ENCODE data around the gene ST3GAL4. TPM values are rescaled to one million over a fixed set of nuclear protein-coding genes. Genes with fewer than 3 reads are reported as not detected.

Gene ST3GAL4
- total and polyA plus RNA-seq, 10 of the 15 experiments (the other 5 are each of a cell fraction or from before 2014, with no cell fraction given): 3.8 to 8.1 (median 6.5) TPM; not detected in 2

DNA sequence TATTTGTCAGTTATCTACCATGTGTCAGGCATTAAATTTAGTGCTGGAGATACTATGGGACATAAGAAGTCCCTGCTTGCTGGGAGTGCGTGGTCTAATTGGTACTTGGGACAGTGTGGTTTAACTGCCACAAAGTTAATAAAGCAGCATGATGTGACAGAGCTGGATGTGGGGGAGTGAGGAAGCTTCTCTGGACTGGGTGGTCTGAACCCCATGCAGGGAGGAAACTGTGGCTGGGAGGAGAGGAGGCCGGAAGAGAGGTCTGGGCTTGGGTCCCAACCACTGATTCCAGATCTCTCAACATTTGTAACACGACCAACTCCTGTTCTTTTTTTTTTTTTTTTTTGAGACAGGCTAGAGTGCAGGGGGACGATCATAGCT, 37.1 kb downstream of the ST3GAL4 start:
- no peaks in the 10 kb centered on the region for H3K79me2 ChIP-seq (ENCODE audit: control insufficient read depth, insufficient read depth, low read length)
- SMC1A ChIA-PET (ENCODE audit: uncharacterized antibody, unreplicated experiment): interaction anchor here (0.6 to 1.1 kb wide), 3 partner anchors 72 to 82 kb away, joined by 3 to 4 read pairs (median 3); no protein-coding TSS in a partner anchor
- H3K4me1 ChIP-seq (ENCODE audit: control insufficient read depth, insufficient read depth, low read length): peaks cover 9% of the 10 kb centered on the region
- no peak overlapping the region; the same call in 1 of the 2 replicates for H3K4me2 ChIP-seq (ENCODE audit: control insufficient read depth, insufficient read depth)
- no peaks in the 10 kb centered on the region for H3K27me3 ChIP-seq (replicated peaks in 1 of 2; ENCODE audit: control insufficient read depth in 2 of 2, insufficient read depth in 2 of 2, low read length in 1 of 2)
- H3K36me3 ChIP-seq (ENCODE audit: control insufficient read depth in 2 of 2, insufficient read depth in 2 of 2, low read length in 1 of 2): no peaks in the 10 kb centered on the region
- ATAC-seq (no peak), DNase-seq (ENCODE audit: low read depth, low spot score) (no peak), FAIRE-seq (no peak)
- in situ Hi-C loops (cut with MboI): no loop called here
- RAD21 ChIA-PET (ENCODE audit: unreplicated experiment): no interaction called here
- H3K9ac ChIP-seq (ENCODE audit: control insufficient read depth, insufficient read depth, low read length): no peak overlapping the region
- 52% methylated on average over 3 of the region's 4 CpGs for WGBS (ENCODE audit: insufficient coverage, insufficient replicate concordance, low lambda C conversion rate, missing lambda C conversion rate)
- intact Hi-C loops (cut with micrococcal nuclease; ENCODE audit: unreplicated experiment): no loop called here
- CTCF ChIA-PET: interaction anchor here (0.6 to 1.1 kb wide), 3 partner anchors 41 to 87 kb away, joined by 3 read pairs; no protein-coding TSS in a partner anchor
- no peak for TF ChIP-seq RAD21 (IDR thresholded peaks at IDR 0.05; ENCODE audit: insufficient read depth, low read depth, low read length)
- TF ChIP-seq SMC3 (IDR thresholded peaks at IDR 0.05; ENCODE audit: borderline replicate concordance, low read length): no peak
- TF ChIP-seq, protein P1, sequence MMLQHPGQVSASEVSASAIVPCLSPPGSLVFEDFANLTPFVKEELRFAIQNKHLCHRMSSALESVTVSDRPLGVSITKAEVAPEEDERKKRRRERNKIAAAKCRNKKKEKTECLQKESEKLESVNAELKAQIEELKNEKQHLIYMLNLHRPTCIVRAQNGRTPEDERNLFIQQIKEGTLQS (IDR thresholded peaks at IDR 0.05; ENCODE audit: borderline replicate concordance, extremely low read depth, low read depth, low read length): no peak
- TF ChIP-seq, protein P2, sequence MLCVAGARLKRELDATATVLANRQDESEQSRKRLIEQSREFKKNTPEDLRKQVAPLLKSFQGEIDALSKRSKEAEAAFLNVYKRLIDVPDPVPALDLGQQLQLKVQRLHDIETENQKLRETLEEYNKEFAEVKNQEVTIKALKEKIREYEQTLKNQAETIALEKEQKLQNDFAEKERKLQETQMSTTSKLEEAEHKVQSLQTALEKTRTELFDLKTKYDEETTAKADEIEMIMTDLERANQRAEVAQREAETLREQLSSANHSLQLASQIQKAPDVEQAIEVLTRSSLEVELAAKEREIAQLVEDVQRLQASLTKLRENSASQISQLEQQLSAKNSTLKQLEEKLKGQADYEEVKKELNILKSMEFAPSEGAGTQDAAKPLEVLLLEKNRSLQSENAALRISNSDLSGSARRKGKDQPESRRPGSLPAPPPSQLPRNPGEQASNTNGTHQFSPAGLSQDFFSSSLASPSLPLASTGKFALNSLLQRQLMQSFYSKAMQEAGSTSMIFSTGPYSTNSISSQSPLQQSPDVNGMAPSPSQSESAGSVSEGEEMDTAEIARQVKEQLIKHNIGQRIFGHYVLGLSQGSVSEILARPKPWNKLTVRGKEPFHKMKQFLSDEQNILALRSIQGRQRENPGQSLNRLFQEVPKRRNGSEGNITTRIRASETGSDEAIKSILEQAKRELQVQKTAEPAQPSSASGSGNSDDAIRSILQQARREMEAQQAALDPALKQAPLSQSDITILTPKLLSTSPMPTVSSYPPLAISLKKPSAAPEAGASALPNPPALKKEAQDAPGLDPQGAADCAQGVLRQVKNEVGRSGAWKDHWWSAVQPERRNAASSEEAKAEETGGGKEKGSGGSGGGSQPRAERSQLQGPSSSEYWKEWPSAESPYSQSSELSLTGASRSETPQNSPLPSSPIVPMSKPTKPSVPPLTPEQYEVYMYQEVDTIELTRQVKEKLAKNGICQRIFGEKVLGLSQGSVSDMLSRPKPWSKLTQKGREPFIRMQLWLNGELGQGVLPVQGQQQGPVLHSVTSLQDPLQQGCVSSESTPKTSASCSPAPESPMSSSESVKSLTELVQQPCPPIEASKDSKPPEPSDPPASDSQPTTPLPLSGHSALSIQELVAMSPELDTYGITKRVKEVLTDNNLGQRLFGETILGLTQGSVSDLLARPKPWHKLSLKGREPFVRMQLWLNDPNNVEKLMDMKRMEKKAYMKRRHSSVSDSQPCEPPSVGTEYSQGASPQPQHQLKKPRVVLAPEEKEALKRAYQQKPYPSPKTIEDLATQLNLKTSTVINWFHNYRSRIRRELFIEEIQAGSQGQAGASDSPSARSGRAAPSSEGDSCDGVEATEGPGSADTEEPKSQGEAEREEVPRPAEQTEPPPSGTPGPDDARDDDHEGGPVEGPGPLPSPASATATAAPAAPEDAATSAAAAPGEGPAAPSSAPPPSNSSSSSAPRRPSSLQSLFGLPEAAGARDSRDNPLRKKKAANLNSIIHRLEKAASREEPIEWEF (IDR thresholded peaks at IDR 0.05; ENCODE audit: insufficient replicate concordance, low read depth, low read length): no peak
- no peak for TF ChIP-seq FOXM1 (IDR thresholded peaks at IDR 0.05; ENCODE audit: low read depth, low read length)
- H3K4me3 ChIP-seq: no peak overlapping the region
- H3K27ac ChIP-seq (ENCODE audit: control insufficient read depth, insufficient read depth): no peak overlapping the region
- no peaks in the 10 kb centered on the region for H3K9me3 ChIP-seq (replicated peaks; ENCODE audit: control insufficient read depth, insufficient read depth, low read length)
- no peak overlapping the region for H2AFZ ChIP-seq (ENCODE audit: control insufficient read depth, low read depth, low read length)
- POLR2A ChIA-PET: no interaction called here
- BruUV-seq (replicated peaks): no TSS peak
- no peaks in the 10 kb centered on the region for H4K20me1 ChIP-seq (ENCODE audit: control insufficient read depth, insufficient read depth)

Data from GM12878 (cell line).